ENCODE data around the gene LHFPL6.

- TF ChIP-seq CTCF (IDR thresholded peaks at IDR 0.05; ENCODE audit: insufficient read depth, low read depth, low read length) (no peak), EZH2 (IDR thresholded peaks at IDR 0.05; ENCODE audit: insufficient read depth, low read length) (no peak)
These were observed 217.8 kb downstream of the LHFPL6 start for GRCh38 chr13:39385154-39385553.

Measured in astrocyte (in vitro differentiated cells and primary cell).